PFSK-1 (cell line): Measurements from ENCODE around the gene ETFRF1.

Experiments
- POLR2AphosphoS5 ChIP-seq: IDR thresholded peaks from 2 replicates; pipeline ENCODE4 v1.6.1; 2012; ENCODE audit warnings: low read depth, mild to moderate bottlenecking, control low read depth, low read length, moderate library complexity
- REST ChIP-seq, 2 experiments: IDR thresholded peaks; 2 replicates each; pipeline versions ENCODE4 v1.6.1 to v1.8.0; 2011 to 2012; ENCODE audit warnings: low read depth in 2 of 2, low read length in 2 of 2, control low read depth in 1 of 2, inconsistent platforms in 1 of 2, mild to moderate bottlenecking in 1 of 2, moderate library complexity in 1 of 2; ENCODE audit not compliant: insufficient read depth in 1 of 2
- TAF1 ChIP-seq: IDR thresholded peaks from 2 replicates; pipeline ENCODE4 v1.6.1; 2012; ENCODE audit warnings: low read length, control low read depth, borderline replicate concordance; ENCODE audit not compliant: insufficient read depth

DNA sequence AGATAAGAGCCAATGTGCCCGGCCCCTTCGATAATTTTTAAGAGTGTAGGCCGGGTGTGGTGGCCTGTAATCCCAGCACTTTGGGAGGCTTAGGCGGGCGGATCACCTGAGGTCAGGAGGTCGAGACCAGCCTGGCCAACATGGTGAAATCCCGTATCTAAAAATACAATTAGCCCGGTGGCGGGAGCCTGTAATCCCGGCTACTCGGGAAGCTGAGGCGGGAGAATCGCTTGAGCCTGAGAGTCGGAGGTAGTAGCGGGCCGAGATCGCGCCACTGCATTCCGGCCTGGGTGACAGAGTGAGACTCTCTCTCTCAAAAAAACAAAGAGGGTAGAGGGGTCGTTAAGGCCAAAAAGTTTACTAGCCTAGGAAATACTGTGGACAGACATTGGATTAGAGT is 53.1 kb downstream of the ETFRF1 start:
- no peak for TF ChIP-seq REST (IDR thresholded peaks at IDR 0.05; ENCODE audit: insufficient read depth in 1 of 2, low read depth in 2 of 2, low read length in 2 of 2)
- TF ChIP-seq TAF1 = no peak
- TF ChIP-seq POLR2AphosphoS5 = no peak
